Kidney (tissue), 14 donors: ENCODE results near the gene ZNF578. TPM values are rescaled to one million over a fixed set of nuclear protein-coding genes. Genes with fewer than 3 reads are reported as not detected.
"Not testable (repeated sequence)": the region's sequence is repeated elsewhere in the genome, so short reads cannot be mapped to it uniquely, and the experiment has no call there.

Experiments used
- DNase-seq, 5 donors: peaks; one replicate each; pipeline ENCODE4 v3.0.0-alpha.2; 2013 to 2020
- FAIRE-seq: peaks from 2 replicates; lab custom pipeline; 2012; peaks lifted over from hg19 to GRCh38; lab: Jason Lieb, UNC
- H3K27ac ChIP-seq, 2 donors: one replicate each; pipeline ENCODE4 v1.7.0; 2013; ENCODE audit warnings: low read depth in 2 of 2, low read length in 2 of 2, inconsistent platforms in 1 of 2
- H3K27me3 ChIP-seq: one replicate; pipeline ENCODE4 v1.7.1; 2013; ENCODE audit warnings: low read length, inconsistent platforms; ENCODE audit not compliant: control insufficient read depth, insufficient read depth
- H3K36me3 ChIP-seq, 3 donors: one replicate each; pipeline versions ENCODE4 v1.7.0 to v1.7.1; 2013; ENCODE audit warnings: low read length in 3 of 3, control low read depth in 1 of 3, inconsistent platforms in 1 of 3; ENCODE audit not compliant: insufficient read depth in 3 of 3, control insufficient read depth in 2 of 3
- H3K4me1 ChIP-seq, 3 donors: one replicate each; pipeline versions ENCODE4 v1.7.0 to v1.7.1; 2013; ENCODE audit warnings: low read length in 3 of 3, inconsistent platforms in 1 of 3, low read depth in 1 of 3; ENCODE audit not compliant: control insufficient read depth in 2 of 3, insufficient read depth in 2 of 3
- H3K4me3 ChIP-seq, 3 donors: one replicate each; pipeline versions ENCODE4 v1.7.0 to v1.8.1; 2013; ENCODE audit warnings: low read length in 3 of 3, control low read depth in 1 of 3, inconsistent platforms in 1 of 3
- H3K9ac ChIP-seq, 3 donors: one replicate each; pipeline versions ENCODE4 v1.7.0 to v1.7.1; 2013; ENCODE audit warnings: low read length in 3 of 3, control low read depth in 1 of 3, inconsistent platforms in 1 of 3
- H3K9me3 ChIP-seq, 3 donors: one replicate each; pipeline versions ENCODE4 v1.7.0 to v1.7.1; 2013; ENCODE audit warnings: low read length in 3 of 3, control low read depth in 1 of 3, inconsistent platforms in 1 of 3; ENCODE audit not compliant: control insufficient read depth in 2 of 3, insufficient read depth in 1 of 3
- CTCF ChIP-seq: IDR thresholded peaks from 3 replicates; pipeline ENCODE4 v1.5.1; 2012; ENCODE audit warnings: mild to moderate bottlenecking, moderate library complexity, borderline replicate concordance; ENCODE audit not compliant: insufficient read depth; ENCODE audit errors: extremely low read depth
- intact Hi-C: fragments of 100-400 bp; cut with DNase I; formaldehyde crosslinking; loops from one replicate; pipeline ENCODE4 v1.11.1; 2022
- polyA plus RNA-seq: library from polyadenylated mRNA; stranded (reverse); fragments of 350-450 nt; fragmentation: Illumina TruSeq; extraction: RNeasy Lipid Tissue Mini Kit (QIAGEN cat#74804); gene quantifications from one replicate; pipeline ENCODE4 v1.2.3, GENCODE V29; 2014; ENCODE audit warnings: low read depth, low replicate concordance; ENCODE audit not compliant: insufficient read depth
- total RNA-seq: library from RNA; stranded (reverse); fragmentation: NEBNext Ultra II Directional; extraction: Animal tissue kit (Norgen Biotek cat#: 25700); gene quantifications from one replicate; pipeline ENCODE4 v1.2.1, GENCODE V29; 2021
- donor health status: control.
- donor health status: control.
- donor health status: control.
- donor health status: control.
- donor health status: control.
- donor health status: DM: yes; HTN: yes; CAD: no.
- donor health status: Normal renal cell carcinoma (clear cell type).

ZNF578 gene
- total and polyA plus RNA-seq, 2 donors from 2014 or later: 0.69 to 3.7 TPM

DNA sequence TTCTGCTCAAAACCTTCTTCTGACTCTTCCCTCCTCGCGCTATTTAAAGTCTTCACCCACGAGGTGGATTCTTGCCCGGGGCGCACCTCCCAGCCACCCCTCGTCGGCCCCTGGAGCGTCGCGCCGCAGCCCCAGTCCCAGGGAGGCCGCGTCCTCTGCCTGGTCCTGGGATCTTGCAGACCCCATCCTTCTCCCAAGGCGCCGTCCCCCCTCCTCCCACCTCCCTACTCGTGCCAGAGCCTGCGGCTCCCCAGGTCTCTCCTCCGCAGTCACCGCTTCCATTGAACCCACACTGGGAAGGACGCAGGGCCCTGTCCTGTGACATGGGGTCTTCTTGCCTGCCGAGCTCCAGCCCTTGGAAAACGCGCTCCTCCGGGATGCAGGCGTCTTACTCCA lies 74.6 kb downstream of the ZNF578 start:
- Histone ChIP-seq H3K9me3 (no peaks in the 10 kb centered on the region), H3K4me1 (peaks cover 0 to 15% (median 0%) of the 10 kb centered on the region in 3 donors), H3K27me3 (no peaks in the 10 kb centered on the region), H3K27ac (peak overlapping the region; percentile 82 to 89), H3K4me3 (peak overlapping the region; percentile 84 to 96 (median 95)), H3K9ac (peak overlapping the region; percentile 35 to 95 (median 81)), H3K36me3 (peaks cover 0 to 2% (median 0%) of the 10 kb centered on the region in 3 donors)
- DNase-seq (peak in 3 of 5 donors; percentile 39 to 76 (median 70)), FAIRE-seq (no peak)
- intact Hi-C loops: no loop called here
- no peak for TF ChIP-seq CTCF

- no peak for TF ChIP-seq CTCF
- Histone ChIP-seq H3K9ac (no peak overlapping the region), H3K4me3 (no peak overlapping the region), H3K36me3 (peaks cover 0 to 8% (median 0%) of the 10 kb centered on the region in 3 donors), H3K27me3 (no peaks in the 10 kb centered on the region), H3K4me1 (peaks cover 0 to 14% (median 0%) of the 10 kb centered on the region in 3 donors), H3K27ac (no peak overlapping the region), H3K9me3 (no peaks in the 10 kb centered on the region)
- no peak for DNase-seq
- intact Hi-C loops: no loop called here
- no peak for FAIRE-seq
Measured at GRCh38 chr19:52532480-52532879, 79.1 kb downstream of the ZNF578 start.

- DNase-seq (peak in 2 of 5 donors; percentile 14 to 36), FAIRE-seq (no peak)
- peaks cover 0 to 5% (median 0%) of the 10 kb centered on the region in 3 donors for H3K4me1 ChIP-seq
- H3K9ac ChIP-seq: no peak overlapping the region
- no peaks in the 10 kb centered on the region for H3K9me3 ChIP-seq
- H3K27ac ChIP-seq: no peak overlapping the region
- no peak for TF ChIP-seq CTCF
- H3K4me3 ChIP-seq: no peak overlapping the region
- no peaks in the 10 kb centered on the region for H3K27me3 ChIP-seq
- H3K36me3 ChIP-seq: peaks cover 0 to 8% (median 0%) of the 10 kb centered on the region in 3 donors
- intact Hi-C loops: no loop called here
Measured at GRCh38 chr19:52533901-52534300, 80.5 kb downstream of the ZNF578 start.

DNA sequence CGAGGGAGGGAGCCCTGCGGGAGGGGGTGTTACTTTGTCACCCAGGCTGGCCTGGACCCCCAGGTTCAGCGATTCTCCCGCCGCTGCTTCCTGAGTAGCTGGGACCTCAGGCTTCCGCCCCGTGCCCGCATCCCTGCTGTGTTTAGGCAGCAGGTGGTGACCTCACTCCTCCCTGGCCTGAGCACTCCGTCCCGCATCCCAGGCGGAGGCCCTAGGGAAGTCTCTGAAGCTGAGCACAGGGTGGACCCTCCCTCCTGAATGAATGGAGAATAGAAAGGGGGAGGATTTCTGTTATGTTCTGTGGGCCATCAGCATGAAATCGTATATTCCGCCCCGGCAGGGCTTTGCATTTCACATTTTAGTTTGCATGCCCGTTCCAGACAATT lies 82.0 kb downstream of the ZNF578 start:
- DNase-seq: peak in 2 of 5 donors; percentile 63 to 73
- peak overlapping the region in 2 of 3 donors; percentile 12 to 64 for H3K4me3 ChIP-seq
- H3K9me3 ChIP-seq, H3K4me1 ChIP-seq, H3K27ac ChIP-seq, H3K9ac ChIP-seq, H3K27me3 ChIP-seq, intact Hi-C loops, H3K36me3 ChIP-seq, FAIRE-seq: not testable (repeated sequence)
